Neural crest cell (in vitro differentiated cells): Measurements from ENCODE around the gene AOX1. TPM values are rescaled to one million over a fixed set of nuclear protein-coding genes. Genes with fewer than 3 reads are reported as not detected.

Source experiments
- DNase-seq: peaks from one replicate; pipeline ENCODE4 v3.0.0; 2021; ENCODE audit warnings: low read depth, mixed read lengths, low spot score
- H3K27ac Mint-ChIP-seq: one replicate; pipeline ENCODE4 v1.8.0; 2021; ENCODE audit warnings: mild to moderate bottlenecking, mixed read lengths; ENCODE audit not compliant: unreplicated experiment
- H3K27me3 Mint-ChIP-seq: 2 replicates; pipeline ENCODE4 v1.8.0; 2021; ENCODE audit warnings: low read depth, mild to moderate bottlenecking, mixed read lengths
- H3K36me3 Mint-ChIP-seq: 2 replicates; pipeline ENCODE4 v1.8.0; 2021; ENCODE audit warnings: low read depth, mild to moderate bottlenecking, mixed read lengths
- H3K4me1 Mint-ChIP-seq: 2 replicates; pipeline ENCODE4 v1.8.0; 2021; ENCODE audit warnings: mixed read lengths
- H3K4me3 Mint-ChIP-seq: one replicate; pipeline ENCODE4 v1.8.0; 2021; ENCODE audit warnings: mild to moderate bottlenecking, mixed read lengths
- H3K9me3 Mint-ChIP-seq: 2 replicates; pipeline ENCODE4 v1.8.0; 2021; ENCODE audit warnings: mixed read lengths
- CTCF ChIP-seq: fragments of 200-600 bp; sonication (generic); conservative IDR thresholded peaks from 2 replicates; pipeline ENCODE4 v1.5.0; 2021; ENCODE audit warnings: antibody characterized with exemption, mild to moderate bottlenecking
- total RNA-seq: library from RNA; stranded (reverse); gene quantifications from 2 replicates; pipeline ENCODE4 v1.2.1, GENCODE V29; 2021

Gene AOX1
- total RNA-seq, 1 donor from 2014 or later = 4.3 TPM

GRCh38 chr2:200593905-200594304, 8.1 kb downstream of the AOX1 start:
- TF ChIP-seq CTCF = no peak
- Mint-ChIP-seq H3K27me3 (peaks cover 21% of the 10 kb centered on the region), H3K27ac (no peak overlapping the region), H3K4me3 (no peak overlapping the region), H3K4me1 (no peaks in the 10 kb centered on the region), H3K36me3 (no peaks in the 10 kb centered on the region), H3K9me3 (no peaks in the 10 kb centered on the region)
- DNase-seq = no peak

GRCh38 chr2:200595913-200596312, 10.1 kb downstream of the AOX1 start:
- Mint-ChIP-seq H3K4me3 (no peak overlapping the region), H3K27ac (no peak overlapping the region), H3K36me3 (no peaks in the 10 kb centered on the region), H3K27me3 (peaks cover 12% of the 10 kb centered on the region), H3K4me1 (no peaks in the 10 kb centered on the region), H3K9me3 (no peaks in the 10 kb centered on the region)
- no peak for TF ChIP-seq CTCF
- no peak for DNase-seq

- H3K9me3 Mint-ChIP-seq = no peaks in the 10 kb centered on the region
- peaks cover 5% of the 10 kb centered on the region for H3K27me3 Mint-ChIP-seq
- DNase-seq = no peak
- no peaks in the 10 kb centered on the region for H3K36me3 Mint-ChIP-seq
- no peaks in the 10 kb centered on the region for H3K4me1 Mint-ChIP-seq
- H3K27ac Mint-ChIP-seq = no peak overlapping the region
- no peak overlapping the region for H3K4me3 Mint-ChIP-seq
- TF ChIP-seq CTCF = no peak
These were observed 11.2 kb downstream of the AOX1 start for GRCh38 chr2:200596774-200597570.

GRCh38 chr2:200599206-200599605, 13.4 kb downstream of the AOX1 start:
- TF ChIP-seq CTCF = no peak
- DNase-seq = no peak
- no peak overlapping the region for H3K27ac Mint-ChIP-seq
- H3K27me3 Mint-ChIP-seq = no peaks in the 10 kb centered on the region
- H3K9me3 Mint-ChIP-seq = no peaks in the 10 kb centered on the region
- no peak overlapping the region for H3K4me3 Mint-ChIP-seq
- H3K36me3 Mint-ChIP-seq = no peaks in the 10 kb centered on the region
- no peaks in the 10 kb centered on the region for H3K4me1 Mint-ChIP-seq

- TF ChIP-seq CTCF = no peak
- no peak for DNase-seq
- H3K4me3 Mint-ChIP-seq = no peak overlapping the region
- H3K27me3 Mint-ChIP-seq = no peaks in the 10 kb centered on the region
- no peaks in the 10 kb centered on the region for H3K9me3 Mint-ChIP-seq
- no peaks in the 10 kb centered on the region for H3K36me3 Mint-ChIP-seq
- no peak overlapping the region for H3K27ac Mint-ChIP-seq
- no peaks in the 10 kb centered on the region for H3K4me1 Mint-ChIP-seq
These were observed 14.9 kb downstream of the AOX1 start for GRCh38 chr2:200600549-200601225.
